OCI-LY1 (cell line): ENCODE data around the gene G6PC3.

ENCODE experiments used
- H2AFZ ChIP-seq: fragments of 200-600 bp; sonication (generic), shearing (Covaris generic); 2 replicates; pipeline ENCODE4 v1.6.0; 2014; ENCODE audit warnings: antibody characterized with exemption, mild to moderate bottlenecking, low read length
- H3F3A ChIP-seq: fragments of 200-600 bp; sonication (generic), shearing (Covaris generic); 2 replicates; pipeline ENCODE4 v1.6.0; 2014; ENCODE audit warnings: mild to moderate bottlenecking, antibody characterized with exemption, low read length, moderate library complexity; ENCODE audit not compliant: insufficient read depth
- H3K27ac ChIP-seq: fragments of 200-600 bp; sonication (generic); 2 replicates; pipeline ENCODE4 v1.5.1; 2014; ENCODE audit warnings: low read length, mixed run types, mild to moderate bottlenecking, low read depth; ENCODE audit not compliant: poor library complexity, severe bottlenecking
- H3K27me3 ChIP-seq: fragments of 200-600 bp; sonication (generic); 2 replicates; pipeline ENCODE4 v1.6.0; 2014; ENCODE audit warnings: antibody characterized with exemption, mild to moderate bottlenecking, low read length, moderate library complexity; ENCODE audit not compliant: insufficient read depth
- H3K36me3 ChIP-seq: fragments of 200-600 bp; sonication (generic); 2 replicates; pipeline ENCODE4 v1.6.1; 2014; ENCODE audit warnings: mild to moderate bottlenecking, antibody characterized with exemption, low read length, moderate library complexity, mixed read lengths; ENCODE audit not compliant: insufficient read depth
- H3K4me1 ChIP-seq: fragments of 200-600 bp; sonication (generic); 2 replicates; pipeline ENCODE4 v1.5.1; 2014; ENCODE audit warnings: mild to moderate bottlenecking, low read length, moderate library complexity; ENCODE audit not compliant: insufficient read depth, severe bottlenecking
- H3K4me2 ChIP-seq: fragments of 200-600 bp; sonication (generic), shearing (Covaris generic); 2 replicates; pipeline ENCODE4 v1.6.1; 2014; ENCODE audit warnings: low read length
- H3K4me3 ChIP-seq: fragments of 200-600 bp; sonication (generic); 2 replicates; pipeline ENCODE4 v1.5.1; 2014; ENCODE audit warnings: low read length, low read depth, mild to moderate bottlenecking, mixed read lengths; ENCODE audit not compliant: poor library complexity, severe bottlenecking
- H3K79me2 ChIP-seq: fragments of 200-600 bp; shearing (Covaris generic); 2 replicates; pipeline ENCODE4 v1.6.1; 2016; ENCODE audit warnings: mixed run types, low read length, mixed read lengths; ENCODE audit not compliant: insufficient read depth
- H3K9ac ChIP-seq: fragments of 200-600 bp; sonication (generic), shearing (Covaris generic); 2 replicates; pipeline ENCODE4 v1.6.1; 2014; ENCODE audit warnings: mild to moderate bottlenecking, low read length, mixed read lengths
- H3K9me2 ChIP-seq: fragments of 200-600 bp; sonication (generic), shearing (Covaris generic); 2 replicates; pipeline ENCODE4 v1.6.1; 2014; ENCODE audit warnings: low read depth, mild to moderate bottlenecking, low read length, mixed read lengths
- H3K9me3 ChIP-seq: fragments of 200-600 bp; shearing (Covaris generic); 2 replicates; pipeline ENCODE4 v1.6.1; 2014; ENCODE audit warnings: low read length, mixed read lengths
- H4K20me1 ChIP-seq: fragments of 200-600 bp; sonication (generic), shearing (Covaris generic); 2 replicates; pipeline ENCODE4 v1.6.0; 2016; ENCODE audit warnings: mild to moderate bottlenecking, low read length; ENCODE audit not compliant: insufficient read depth
- CTCF ChIP-seq: fragments of 200-600 bp; sonication (generic), shearing (Covaris generic); IDR thresholded peaks from 2 replicates; pipeline ENCODE4 v1.5.1; 2017; ENCODE audit warnings: mild to moderate bottlenecking, antibody characterized with exemption, low read length, moderate library complexity, mixed read lengths
- EZH2 ChIP-seq: fragments of 200-600 bp; sonication (generic), shearing (Covaris generic); IDR thresholded peaks from 2 replicates; pipeline ENCODE4 v1.8.0; 2017; ENCODE audit warnings: borderline replicate concordance, mixed run types, mild to moderate bottlenecking, antibody characterized with exemption, low read length, moderate library complexity, mixed read lengths

G6PC3 gene

GRCh38 chr17:44115585-44116415, 45.3 kb downstream of the G6PC3 start:
- H3K4me3 ChIP-seq: no peak overlapping the region
- no peaks in the 10 kb centered on the region for H3K9me2 ChIP-seq
- H4K20me1 ChIP-seq: no peaks in the 10 kb centered on the region
- H3K36me3 ChIP-seq: no peaks in the 10 kb centered on the region
- no peak overlapping the region for H2AFZ ChIP-seq
- no peaks in the 10 kb centered on the region for H3K79me2 ChIP-seq
- no peaks in the 10 kb centered on the region for H3K9me3 ChIP-seq
- H3K4me2 ChIP-seq: no peak overlapping the region
- no peaks in the 10 kb centered on the region for H3K27me3 ChIP-seq
- H3K4me1 ChIP-seq: peaks cover 11% of the 10 kb centered on the region
- H3K9ac ChIP-seq: no peak overlapping the region
- no peak overlapping the region for H3K27ac ChIP-seq
- TF ChIP-seq EZH2 (no peak), CTCF (peak; percentile 64; the same call in 1 of the 2 replicates)
- no peaks in the 10 kb centered on the region for H3F3A ChIP-seq

GRCh38 chr17:44117351-44117750, 46.8 kb downstream of the G6PC3 start:
- Histone ChIP-seq H3K4me3 (no peak overlapping the region), H3K79me2 (no peaks in the 10 kb centered on the region), H4K20me1 (no peaks in the 10 kb centered on the region), H3K4me2 (no peak overlapping the region), H3K9ac (no peak overlapping the region), H3K9me3 (no peaks in the 10 kb centered on the region), H3K27me3 (no peaks in the 10 kb centered on the region), H3F3A (no peaks in the 10 kb centered on the region), H3K9me2 (no peaks in the 10 kb centered on the region), H3K4me1 (peaks cover under 1% of the 10 kb centered on the region), H2AFZ (no peak overlapping the region), H3K27ac (no peak overlapping the region), H3K36me3 (no peaks in the 10 kb centered on the region)
- TF ChIP-seq CTCF: no peak
- no peak for TF ChIP-seq EZH2

DNA sequence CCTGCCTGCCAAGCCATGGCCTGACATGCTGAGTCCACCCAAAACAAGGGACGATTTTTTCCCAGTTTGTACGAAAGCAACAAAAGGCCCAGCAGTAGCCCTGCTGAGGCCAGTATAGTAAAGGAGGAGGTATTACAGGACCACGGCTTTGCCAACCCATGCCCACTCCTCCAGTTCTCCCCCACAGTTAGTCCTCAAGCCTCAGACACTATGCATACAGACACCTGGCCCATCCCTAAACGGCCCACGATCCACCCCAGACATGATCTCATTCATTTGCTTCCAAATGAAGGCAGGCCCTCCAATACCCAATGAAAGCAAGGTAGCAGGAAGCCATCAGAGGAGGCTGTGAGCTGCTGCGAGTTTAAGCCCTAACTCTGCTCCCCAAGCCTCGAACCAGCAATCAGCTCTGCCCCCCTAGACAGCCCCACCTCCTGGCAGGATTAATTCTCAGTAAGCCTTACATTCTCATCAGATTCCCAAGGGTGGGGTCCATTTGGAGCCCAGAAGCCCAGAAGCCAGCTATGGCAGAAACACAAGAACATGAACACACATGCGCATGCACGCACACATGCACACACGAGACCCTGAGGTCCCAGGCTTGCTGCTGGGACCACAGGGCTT, 48.0 kb downstream of the G6PC3 start:
- H3K9ac ChIP-seq: no peak overlapping the region
- no peaks in the 10 kb centered on the region for H3K79me2 ChIP-seq
- peaks cover 7% of the 10 kb centered on the region for H3K4me1 ChIP-seq
- H3K27ac ChIP-seq: no peak overlapping the region
- H2AFZ ChIP-seq: no peak overlapping the region
- H3K9me2 ChIP-seq: no peaks in the 10 kb centered on the region
- TF ChIP-seq EZH2 (no peak), CTCF (no peak)
- no peak overlapping the region for H3K4me3 ChIP-seq
- H4K20me1 ChIP-seq: no peaks in the 10 kb centered on the region
- no peaks in the 10 kb centered on the region for H3K36me3 ChIP-seq
- H3K27me3 ChIP-seq: no peaks in the 10 kb centered on the region
- no peaks in the 10 kb centered on the region for H3F3A ChIP-seq
- no peaks in the 10 kb centered on the region for H3K9me3 ChIP-seq
- H3K4me2 ChIP-seq: no peak overlapping the region
